ENCODE measurements around the gene VWA3A.
"Not testable (repeated sequence)": the region's sequence is repeated elsewhere in the genome, so short reads cannot be mapped to it uniquely, and the experiment has no call there.

Gene VWA3A

GRCh38 chr16:22092143-22092933 is at the start of gene VWA3A:
VWA3A (plus strand) TSS chr16:22092541; CDS start chr16:22092638, 97 bp downstream.
- FAIRE-seq = no peak
- no peak for DNase-seq (ENCODE audit: insufficient read length, low spot score)

DNA sequence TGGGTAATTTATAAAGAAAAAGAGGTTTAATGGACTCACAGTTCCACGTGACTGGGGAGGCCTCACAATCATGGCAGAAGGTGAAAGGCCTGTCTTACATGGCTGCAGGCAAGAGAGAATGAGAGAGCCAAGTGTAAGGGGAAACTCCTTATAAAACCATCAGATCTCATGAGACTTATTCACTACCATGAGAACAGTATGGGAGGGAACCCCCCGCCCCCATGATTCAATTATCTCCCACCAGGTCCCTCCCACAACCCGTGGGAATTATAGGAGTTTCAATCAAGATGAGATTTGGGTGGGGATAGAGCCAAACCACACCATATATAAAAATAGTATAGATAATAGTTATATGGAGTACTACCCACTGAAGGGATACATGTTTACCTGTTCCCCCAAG is 48.5 kb upstream of the VWA3A start:
- not testable (repeated sequence) for FAIRE-seq; DNase-seq (ENCODE audit: insufficient read length, low spot score)

GRCh38 chr16:22045888-22046287 is 46.5 kb upstream of the VWA3A start:
- FAIRE-seq; DNase-seq (ENCODE audit: insufficient read length, low spot score): not testable (repeated sequence)

DNA sequence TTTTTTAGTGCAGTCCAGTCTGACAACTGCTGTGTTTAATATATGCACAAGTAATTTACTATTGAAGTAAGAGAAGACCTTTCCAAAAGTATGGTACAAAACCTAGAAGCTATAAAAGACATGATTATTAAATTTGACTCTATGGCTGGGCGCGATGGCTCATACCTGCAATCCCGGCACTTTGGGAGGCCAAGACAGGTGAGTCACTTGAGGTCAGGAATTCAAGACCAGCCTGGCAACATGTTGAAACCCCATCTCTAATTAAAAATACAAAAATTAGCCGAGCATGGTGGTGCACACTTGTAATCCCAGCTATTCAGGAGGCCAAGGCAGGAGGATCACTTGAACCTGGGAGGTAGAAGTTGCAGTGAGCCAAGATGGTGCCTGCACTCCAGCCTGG is 41.4 kb upstream of the VWA3A start:
- no peak for DNase-seq (ENCODE audit: insufficient read length, low spot score)
- FAIRE-seq = no peak

DNA sequence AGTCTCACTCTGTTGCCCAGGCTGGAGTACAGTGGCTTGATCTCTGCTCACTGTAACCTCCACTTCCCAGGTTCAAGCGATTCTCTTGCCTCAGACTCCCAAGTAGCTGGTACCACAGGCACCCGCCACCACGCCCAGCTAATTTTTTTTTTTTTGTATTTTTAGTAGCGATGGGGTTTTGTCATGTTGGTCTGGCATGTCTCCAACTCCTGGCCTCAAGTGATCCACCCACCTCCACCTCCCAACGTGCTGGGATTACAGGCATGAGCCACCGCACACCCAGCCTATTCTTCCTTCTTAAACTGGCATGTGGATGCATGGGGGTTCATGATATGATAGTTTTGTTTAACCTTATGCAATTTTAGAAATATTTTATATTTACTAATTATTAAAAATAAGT is 39.4 kb upstream of the VWA3A start:
- FAIRE-seq (no peak), DNase-seq (ENCODE audit: insufficient read length, low spot score) (no peak)

GRCh38 chr16:22053921-22054341 is 38.4 kb upstream of the VWA3A start:
- DNase-seq (ENCODE audit: insufficient read length, low spot score) (no peak), FAIRE-seq (no peak)

DNA sequence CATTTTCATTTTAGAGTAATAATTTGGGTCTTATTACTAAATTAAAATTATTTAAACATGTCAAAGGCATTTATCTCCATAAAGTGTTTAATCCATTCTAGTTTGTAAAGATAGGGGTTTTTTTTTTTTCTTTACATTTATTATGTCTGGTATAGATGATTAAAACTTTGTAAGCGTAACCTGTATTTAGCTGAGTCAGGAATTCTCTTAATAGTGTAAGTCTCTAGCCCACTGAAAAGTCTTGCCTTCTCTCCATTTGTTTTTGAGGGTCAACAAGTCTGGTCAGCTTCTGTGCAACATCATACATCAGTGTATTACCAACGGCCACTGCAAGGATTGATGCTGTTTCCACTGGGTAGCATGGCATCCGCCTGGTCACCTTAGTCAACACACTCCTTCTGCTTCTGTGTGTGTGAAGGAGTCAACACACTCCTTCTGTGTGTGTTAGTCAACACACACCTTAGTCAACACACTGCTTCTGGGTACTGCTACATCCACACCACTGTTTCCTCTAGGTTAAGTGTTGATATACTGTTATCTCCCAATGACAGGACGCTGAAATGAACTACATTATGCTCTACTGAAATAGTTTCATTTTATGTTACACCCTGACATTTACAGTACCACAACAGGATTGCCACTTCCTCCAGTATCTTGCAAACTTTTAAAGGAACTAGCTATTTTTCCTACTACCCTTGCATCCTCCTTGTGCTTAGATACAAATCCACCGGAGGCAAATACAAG is 37.3 kb upstream of the VWA3A start:
- DNase-seq (ENCODE audit: insufficient read length, low spot score) (no peak), FAIRE-seq (no peak)

DNA sequence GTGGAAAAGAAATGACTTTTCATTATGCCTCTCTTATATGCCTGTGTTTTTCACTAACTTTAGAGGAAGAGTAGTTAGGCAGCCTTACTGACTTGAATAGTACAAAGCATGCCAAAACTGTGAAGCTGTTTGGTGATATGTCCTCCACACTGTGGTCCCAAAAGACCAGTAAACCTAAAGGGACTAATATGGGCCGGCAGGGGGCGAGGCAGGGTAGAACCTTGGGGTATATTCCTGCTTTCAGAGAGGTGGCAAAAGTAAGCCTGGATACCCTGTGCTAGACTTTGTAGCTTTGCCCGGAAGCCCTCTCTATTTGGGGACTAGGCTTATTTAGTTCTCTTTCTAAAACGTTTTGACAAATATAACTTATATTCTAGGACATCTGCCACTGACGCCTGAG is 36.5 kb upstream of the VWA3A start:
- no peak for FAIRE-seq

DNA sequence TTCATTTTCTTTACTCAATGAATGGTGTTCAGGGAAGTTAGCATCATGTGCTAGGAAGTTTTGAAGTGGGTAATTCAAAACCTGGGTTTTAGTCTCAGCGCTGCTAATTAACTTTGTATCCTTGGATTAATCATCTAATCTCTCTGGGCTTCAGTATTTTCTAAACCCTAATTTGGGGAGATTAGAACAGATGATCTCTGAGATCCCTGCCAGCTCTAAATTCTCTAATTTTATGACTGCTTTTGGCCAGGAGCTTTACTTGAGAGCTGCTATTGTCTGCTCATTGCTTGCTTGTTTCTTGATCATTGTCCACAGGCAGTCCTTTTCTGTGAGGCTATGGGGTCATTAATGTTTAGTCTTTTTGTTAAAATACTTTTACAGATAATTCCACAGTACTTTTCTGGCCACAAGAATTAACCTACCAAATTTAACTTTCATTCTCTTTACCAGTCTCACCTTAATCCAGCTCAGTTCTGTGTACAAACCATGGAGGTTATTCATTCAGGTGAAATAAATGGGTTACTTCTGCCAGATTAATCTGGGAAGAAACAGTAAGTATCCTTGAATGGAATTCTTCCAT is 28.4 kb upstream of the VWA3A start:
- DNase-seq (ENCODE audit: insufficient read length, low spot score) = no peak
- FAIRE-seq = no peak

More for the DNA sequence above, 36.5 kb upstream of the VWA3A start:
- DNase-seq (ENCODE audit: insufficient read length, low spot score) = no peak

DNA sequence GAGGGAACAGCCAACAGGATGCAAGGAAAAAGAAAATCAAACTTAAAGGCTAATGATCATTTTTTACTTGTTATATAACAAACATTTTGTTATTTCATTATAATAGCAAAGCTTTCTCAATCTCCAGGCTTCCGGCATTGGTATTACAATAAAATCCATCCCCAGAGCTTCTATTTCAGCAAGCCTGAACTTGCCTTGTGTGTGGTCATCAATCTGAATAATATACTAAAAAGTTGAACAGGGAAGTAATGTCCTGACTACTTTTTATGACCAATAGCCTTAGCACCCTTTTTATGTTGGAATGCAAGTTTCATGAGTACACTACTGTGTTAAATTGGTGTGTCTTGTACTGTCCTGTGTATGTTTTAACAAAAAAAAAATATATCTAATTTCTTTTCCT is 27.1 kb upstream of the VWA3A start:
- no peak for FAIRE-seq
- no peak for DNase-seq (ENCODE audit: insufficient read length, low spot score)

- FAIRE-seq (no peak), DNase-seq (ENCODE audit: insufficient read length, low spot score) (no peak)
Observed at GRCh38 chr16:22070361-22071330, 21.7 kb upstream of the VWA3A start.

- FAIRE-seq = no peak
- DNase-seq (ENCODE audit: insufficient read length, low spot score) = no peak
Observed at GRCh38 chr16:22071331-22071910, 20.9 kb upstream of the VWA3A start.

- FAIRE-seq (no peak), DNase-seq (ENCODE audit: insufficient read length, low spot score) (no peak)
Observed at GRCh38 chr16:22073350-22073749, 19.0 kb upstream of the VWA3A start.

DNA sequence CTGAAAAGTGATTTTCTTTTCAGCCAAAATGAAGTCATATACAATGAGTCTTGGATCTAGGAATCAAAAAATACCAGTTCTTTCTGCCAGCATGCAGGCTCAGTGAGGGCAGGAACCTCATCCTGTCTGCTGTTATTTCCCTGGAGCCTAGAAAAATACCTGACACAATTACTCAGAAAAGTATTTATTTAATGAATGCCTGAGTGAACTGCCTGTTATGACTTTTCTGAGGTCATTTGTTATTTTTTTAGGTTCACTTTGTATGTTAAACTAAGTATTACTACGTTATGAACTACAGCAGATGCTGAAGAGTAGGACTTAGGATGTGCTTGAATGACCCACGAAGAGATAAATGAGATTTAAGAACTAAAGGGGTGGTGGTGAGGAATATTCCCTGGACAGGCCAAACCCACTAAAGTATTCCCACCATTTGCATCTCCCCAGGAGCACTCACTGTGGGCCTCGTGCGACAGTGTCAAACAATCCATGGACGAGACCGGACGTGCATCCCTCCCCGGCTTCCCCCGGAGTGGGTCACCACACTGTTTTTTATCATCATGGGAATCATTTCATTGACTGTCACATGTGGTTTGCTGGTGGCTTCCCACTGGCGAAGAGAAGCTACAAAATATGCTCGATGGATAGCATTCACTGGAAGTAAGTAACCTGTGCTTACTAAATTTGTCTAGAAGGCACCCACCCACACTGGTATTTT is 17.1 kb upstream of the VWA3A start:
- FAIRE-seq = no peak
- no peak for DNase-seq (ENCODE audit: insufficient read length, low spot score)

GRCh38 chr16:22075776-22076175 is 16.6 kb upstream of the VWA3A start:
- no peak for DNase-seq (ENCODE audit: insufficient read length, low spot score)
- no peak for FAIRE-seq

DNA sequence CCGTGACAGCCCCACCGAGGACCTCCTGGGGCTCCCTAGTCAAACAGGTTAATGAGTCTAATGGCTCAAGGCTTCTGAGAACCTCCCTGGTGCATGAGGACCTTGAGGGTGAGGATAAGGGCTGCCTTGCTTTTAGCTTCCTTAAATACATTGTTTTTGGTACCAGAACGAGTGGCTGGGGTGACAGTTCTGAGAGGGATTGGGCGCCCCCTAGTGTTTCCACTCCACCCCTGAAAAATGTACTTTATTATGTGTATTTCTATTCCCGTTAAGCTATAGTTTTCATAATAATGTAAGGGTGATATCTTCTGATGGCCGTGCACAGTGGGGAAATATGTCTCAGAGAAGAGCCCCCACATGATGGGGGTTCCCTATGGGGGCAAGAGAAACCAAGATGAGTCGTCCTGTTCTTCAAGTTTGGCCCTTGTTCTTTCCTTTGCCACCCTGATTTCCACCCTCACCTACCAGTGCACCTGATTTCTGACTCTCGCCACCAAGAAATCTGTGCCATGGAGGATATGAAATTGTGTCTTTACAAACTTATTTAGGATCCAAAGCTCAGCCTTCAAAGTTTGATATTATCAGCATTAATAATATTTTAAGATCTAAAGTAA is 14.5 kb upstream of the VWA3A start:
- FAIRE-seq (peak; percentile 80), DNase-seq (ENCODE audit: insufficient read length, low spot score) (peak; percentile 42)

GRCh38 chr16:22078656-22079055 is 13.7 kb upstream of the VWA3A start:
- DNase-seq (ENCODE audit: insufficient read length, low spot score) (no peak), FAIRE-seq (no peak)

DNA sequence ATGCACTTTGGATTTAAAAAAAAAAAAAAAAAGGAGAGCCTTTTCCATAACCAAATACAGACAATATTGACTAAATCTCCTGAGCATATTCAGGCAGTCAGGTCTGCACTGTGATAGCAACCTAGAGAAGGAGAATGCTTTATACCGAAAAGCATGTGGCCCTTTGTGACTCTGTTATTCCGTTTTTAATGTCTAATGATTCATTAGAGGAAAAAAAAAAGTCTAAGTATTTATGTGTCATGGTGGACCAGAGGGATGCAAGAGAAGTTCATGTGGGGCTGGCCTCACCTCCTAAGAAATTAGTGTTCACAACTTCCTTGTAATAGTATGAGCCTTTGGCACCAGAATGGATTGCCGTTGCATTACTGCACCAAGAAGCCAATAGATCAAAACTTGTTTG is 11.3 kb upstream of the VWA3A start:
- no peak for FAIRE-seq
- DNase-seq (ENCODE audit: insufficient read length, low spot score) = no peak

- no peak for DNase-seq (ENCODE audit: insufficient read length, low spot score)
- no peak for FAIRE-seq
Observed at GRCh38 chr16:22086440-22086839, 5.9 kb upstream of the VWA3A start.
